Panc1 (cell line): Measurements from ENCODE around the gene KAT5.

Experiments used
- POLR2AphosphoS5 ChIP-seq: IDR thresholded peaks from 2 replicates; pipeline ENCODE4 v1.6.1; 2012; ENCODE audit warnings: mild to moderate bottlenecking, low read depth, low read length, moderate library complexity
- TF ChIP-seq, protein P1 (sequence below): fragments of 450-650 bp; IDR thresholded peaks from 2 replicates; pipeline ENCODE4 v1.5.1; 2017; ENCODE audit warnings: mild to moderate bottlenecking

DNA sequence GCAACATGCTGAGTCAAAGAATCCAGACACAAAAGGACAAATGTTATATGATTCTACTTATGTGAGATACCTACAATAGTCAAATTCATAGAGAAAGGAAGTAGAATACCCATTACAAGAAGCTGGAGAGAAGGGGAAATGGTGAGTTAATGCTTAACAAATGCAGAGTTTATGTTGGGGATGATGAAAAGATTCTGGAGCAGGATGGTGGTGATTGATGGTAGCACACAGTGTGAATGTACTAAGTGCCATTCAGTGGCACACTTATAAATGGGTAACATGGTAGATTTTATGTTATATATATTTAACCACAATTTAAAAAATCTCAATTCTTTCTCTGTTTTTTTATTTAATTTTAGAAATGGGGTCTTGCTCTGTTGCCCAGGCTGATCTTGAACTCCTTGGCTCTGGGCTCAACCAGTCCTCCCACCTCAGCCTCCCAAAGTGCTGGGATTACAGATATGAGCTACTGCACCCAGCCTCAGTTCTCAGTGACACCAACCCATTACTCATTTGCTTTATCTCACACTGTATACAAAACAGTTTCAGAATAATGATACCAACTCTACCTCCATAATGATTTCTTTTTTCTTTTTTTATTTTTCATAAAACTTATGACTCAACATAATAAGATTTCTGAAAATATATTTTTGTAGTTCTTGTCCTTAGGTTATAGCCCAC is 39.7 kb upstream of the KAT5 start:
- TF ChIP-seq, protein P1, sequence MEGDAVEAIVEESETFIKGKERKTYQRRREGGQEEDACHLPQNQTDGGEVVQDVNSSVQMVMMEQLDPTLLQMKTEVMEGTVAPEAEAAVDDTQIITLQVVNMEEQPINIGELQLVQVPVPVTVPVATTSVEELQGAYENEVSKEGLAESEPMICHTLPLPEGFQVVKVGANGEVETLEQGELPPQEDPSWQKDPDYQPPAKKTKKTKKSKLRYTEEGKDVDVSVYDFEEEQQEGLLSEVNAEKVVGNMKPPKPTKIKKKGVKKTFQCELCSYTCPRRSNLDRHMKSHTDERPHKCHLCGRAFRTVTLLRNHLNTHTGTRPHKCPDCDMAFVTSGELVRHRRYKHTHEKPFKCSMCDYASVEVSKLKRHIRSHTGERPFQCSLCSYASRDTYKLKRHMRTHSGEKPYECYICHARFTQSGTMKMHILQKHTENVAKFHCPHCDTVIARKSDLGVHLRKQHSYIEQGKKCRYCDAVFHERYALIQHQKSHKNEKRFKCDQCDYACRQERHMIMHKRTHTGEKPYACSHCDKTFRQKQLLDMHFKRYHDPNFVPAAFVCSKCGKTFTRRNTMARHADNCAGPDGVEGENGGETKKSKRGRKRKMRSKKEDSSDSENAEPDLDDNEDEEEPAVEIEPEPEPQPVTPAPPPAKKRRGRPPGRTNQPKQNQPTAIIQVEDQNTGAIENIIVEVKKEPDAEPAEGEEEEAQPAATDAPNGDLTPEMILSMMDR: no peak
- no peak for TF ChIP-seq POLR2AphosphoS5
